Lung (tissue), 12 donors: ENCODE results near the gene SIM2. TPM values are rescaled to one million over a fixed set of nuclear protein-coding genes. Genes with fewer than 3 reads are reported as not detected.
A peak's percentile ranks its signal among the peaks of the same experiment; 100 is the strongest.

Experiments used
- ATAC-seq: fragments of 200-7000 bp; cut with Tn5 transposase; one replicate; pipeline ENCODE4 v1.9.1; 2020; ENCODE audit warnings: moderate number of reproducible peaks; ENCODE audit not compliant: insufficient read depth, low FRiP score
- DNase-seq, 3 donors: peaks; one replicate each; pipeline ENCODE4 v3.0.0-alpha.2; 2013 to 2017
- H3K27ac ChIP-seq, 2 donors: one replicate each; pipeline ENCODE4 v1.5.1; 2013; ENCODE audit warnings: mild to moderate bottlenecking in 2 of 2, moderate library complexity in 2 of 2, control low read depth in 1 of 2, inconsistent platforms in 1 of 2, low read depth in 1 of 2, low read length in 1 of 2
- H3K27me3 ChIP-seq, 3 donors: one replicate each; pipeline ENCODE4 v1.5.1; 2013; ENCODE audit warnings: low read length in 2 of 3; ENCODE audit not compliant: control insufficient read depth in 3 of 3, insufficient read depth in 3 of 3
- H3K36me3 ChIP-seq, 4 donors: one replicate each; pipeline ENCODE4 v1.5.1; 2013; ENCODE audit warnings: low read length in 4 of 4, mild to moderate bottlenecking in 1 of 4, moderate library complexity in 1 of 4; ENCODE audit not compliant: control insufficient read depth in 4 of 4, insufficient read depth in 4 of 4
- H3K4me1 ChIP-seq, 5 donors: one replicate each; pipeline ENCODE4 v1.5.1; 2013; ENCODE audit warnings: low read length in 5 of 5, mild to moderate bottlenecking in 2 of 5, moderate library complexity in 1 of 5; ENCODE audit not compliant: control insufficient read depth in 5 of 5, insufficient read depth in 5 of 5
- H3K4me3 ChIP-seq: one replicate; pipeline ENCODE4 v1.5.1; 2013; ENCODE audit warnings: mild to moderate bottlenecking, control low read depth, moderate library complexity
- H3K9ac ChIP-seq, 2 donors: one replicate each; pipeline ENCODE4 v1.5.1; 2013; ENCODE audit warnings: low read length in 2 of 2, control low read depth in 1 of 2; ENCODE audit not compliant: insufficient read depth in 1 of 2
- H3K9me3 ChIP-seq, 4 donors: one replicate each; pipeline ENCODE4 v1.5.1; 2013; ENCODE audit warnings: low read length in 3 of 4, mild to moderate bottlenecking in 1 of 4, moderate library complexity in 1 of 4; ENCODE audit not compliant: control insufficient read depth in 4 of 4, insufficient read depth in 3 of 4
- CTCF ChIP-seq: IDR thresholded peaks from 2 replicates; pipeline ENCODE4 v1.5.1; 2012; ENCODE audit warnings: mild to moderate bottlenecking; ENCODE audit errors: control extremely low read depth, extremely low read depth
- WGBS, 2 donors: extraction: QIAGEN DNeasy Blood & Tissue Kit; methylation state at CpG; one replicate each; pipeline ENCODE4 v1.1.7; 2013; 5-methylcytosine and 5-hydroxymethylcytosine counted together
- polyA plus RNA-seq, 2 donors: library from polyadenylated mRNA; stranded (reverse); fragments of 200-250 nt; gene quantifications; one replicate each; pipeline ENCODE4 v1.2.1, GENCODE V29; 2013
- total RNA-seq, 2 donors: library from RNA; depleted of rRNA in 1 of 2; stranded (reverse); fragments of >200 nt in 1 of 2; gene quantifications; one replicate each; pipeline ENCODE4 v1.2.1, GENCODE V29; 2014 to 2021
- donor health status: control.
- donor health status: control.
- donor health status: Bipolar disorder and iron deficiency.
- donor health status: healthy.
- donor health status: DM: yes; HTN: yes; CAD: no.

The SIM2 gene
- total and polyA plus RNA-seq, 4 donors: not detected

- 8 to 10% methylated on average over 19 of the region's 19 CpGs for WGBS, 2 donors
- peaks cover 0 to 25% (median 0%) of the 10 kb centered on the region in 5 donors for H3K4me1 ChIP-seq
- H3K36me3 ChIP-seq: no peaks in the 10 kb centered on the region
- peaks cover 0 to 7% (median 0%) of the 10 kb centered on the region in 4 donors for H3K9me3 ChIP-seq
- DNase-seq (no peak), ATAC-seq (no peak)
- no peak overlapping the region for H3K27ac ChIP-seq
- no peak overlapping the region for H3K4me3 ChIP-seq
- H3K9ac ChIP-seq: no peak overlapping the region
- peaks cover 21 to 92% (median 88%) of the 10 kb centered on the region in 3 donors for H3K27me3 ChIP-seq
- TF ChIP-seq CTCF: no peak
These were observed 4.2 kb upstream of the SIM2 start for GRCh38 chr21:36694593-36695282.

GRCh38 chr21:36695283-36695634, 3.7 kb upstream of the SIM2 start:
- Histone ChIP-seq H3K4me3 (no peak overlapping the region), H3K36me3 (no peaks in the 10 kb centered on the region), H3K27me3 (peaks cover 23 to 91% (median 86%) of the 10 kb centered on the region in 3 donors), H3K4me1 (peaks cover 0 to 27% (median under 1%) of the 10 kb centered on the region in 5 donors), H3K9me3 (peaks cover 0 to 7% (median 0%) of the 10 kb centered on the region in 4 donors), H3K27ac (no peak overlapping the region), H3K9ac (no peak overlapping the region)
- no peak for ATAC-seq
- TF ChIP-seq CTCF: no peak
- DNase-seq: peak in 1 of 3 donors; percentile 11
- WGBS, 2 donors: 13 to 15% methylated on average over 5 of the region's 5 CpGs

GRCh38 chr21:36695671-36696389, 3.1 kb upstream of the SIM2 start:
- no peak for ATAC-seq
- H3K4me3 ChIP-seq: no peak overlapping the region
- no peak for TF ChIP-seq CTCF
- peak in 2 of 3 donors; percentile 15 to 23 for DNase-seq
- WGBS, 2 donors: 10% methylated on average over 44 of the region's 44 CpGs
- H3K4me1 ChIP-seq: peaks cover 0 to 30% (median 6%) of the 10 kb centered on the region in 5 donors
- H3K36me3 ChIP-seq: no peaks in the 10 kb centered on the region
- H3K9ac ChIP-seq: no peak overlapping the region
- no peak overlapping the region for H3K27ac ChIP-seq
- H3K27me3 ChIP-seq: peaks cover 23 to 91% (median 84%) of the 10 kb centered on the region in 3 donors
- H3K9me3 ChIP-seq: peaks cover 0 to 7% (median 0%) of the 10 kb centered on the region in 4 donors
